Measurements from ENCODE around the gene SLC8A1.

SLC8A1 gene

DNA sequence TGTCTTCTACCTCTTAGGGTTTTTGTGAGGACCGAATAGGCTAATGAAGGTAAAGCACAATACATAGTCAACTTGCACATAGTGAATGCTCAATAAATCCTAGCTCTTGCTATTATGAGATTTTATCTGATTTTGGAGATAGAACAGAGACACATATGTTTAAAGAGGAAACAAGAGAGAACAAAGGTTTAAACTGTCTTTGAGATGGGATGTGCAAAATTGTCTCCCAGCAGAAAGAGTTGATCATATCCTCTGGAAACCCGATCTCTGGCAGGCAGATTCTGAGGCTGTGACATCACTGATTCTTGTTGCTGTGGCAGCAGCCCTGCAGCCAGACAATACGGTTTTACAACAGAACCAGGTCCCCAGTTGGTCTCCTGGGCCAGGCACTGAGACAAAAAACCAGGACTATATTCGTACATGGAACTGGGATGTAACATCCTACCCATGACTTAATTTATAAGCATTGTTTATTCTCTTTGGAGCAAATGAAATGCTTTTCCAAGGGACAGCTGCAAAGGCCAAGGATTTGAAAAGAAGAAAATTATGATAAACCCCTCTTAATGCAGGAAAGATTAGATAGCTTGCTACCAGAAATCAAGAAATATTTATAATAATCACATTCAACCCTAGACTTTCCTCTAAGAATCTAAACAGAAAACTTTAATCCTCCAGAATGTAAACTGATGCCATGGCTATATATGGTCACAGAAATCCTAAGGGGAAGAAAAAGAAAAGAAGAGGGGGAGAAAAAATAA, 80.2 kb downstream of the SLC8A1 start:
- DNase-seq (ENCODE audit: low read depth in 1 of 2, low spot score in 1 of 2): no peak

DNA sequence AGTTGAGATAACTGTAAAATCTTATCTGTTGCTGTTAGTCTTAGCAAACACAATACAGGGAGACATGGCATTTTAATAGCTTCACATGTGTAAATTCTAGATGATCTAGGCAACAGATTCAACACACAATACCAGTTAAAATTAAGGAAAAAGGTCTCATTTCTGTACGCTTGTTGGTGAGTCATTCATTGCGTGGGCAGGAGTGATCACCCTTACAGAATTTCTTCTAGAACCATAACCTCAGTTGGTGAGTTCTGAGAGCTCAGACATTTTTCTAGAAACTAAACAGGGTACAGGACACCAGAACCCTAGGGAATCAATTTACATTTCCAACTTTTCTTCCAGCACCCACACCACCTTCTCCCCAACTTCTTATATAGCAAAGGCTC, 81.9 kb downstream of the SLC8A1 start:
- no peak overlapping the region for H3K27ac ChIP-seq (replicated peaks)
- H3K4me3 ChIP-seq (replicated peaks; ENCODE audit: insufficient read depth, low read length): no peak overlapping the region
- TF ChIP-seq POLR2AphosphoS5 (IDR thresholded peaks at IDR 0.05; ENCODE audit: low read depth): no peak
- no peak for TF ChIP-seq SPI1 (IDR thresholded peaks at IDR 0.05; ENCODE audit: borderline replicate concordance, low read depth)
- TF ChIP-seq, protein P1, sequence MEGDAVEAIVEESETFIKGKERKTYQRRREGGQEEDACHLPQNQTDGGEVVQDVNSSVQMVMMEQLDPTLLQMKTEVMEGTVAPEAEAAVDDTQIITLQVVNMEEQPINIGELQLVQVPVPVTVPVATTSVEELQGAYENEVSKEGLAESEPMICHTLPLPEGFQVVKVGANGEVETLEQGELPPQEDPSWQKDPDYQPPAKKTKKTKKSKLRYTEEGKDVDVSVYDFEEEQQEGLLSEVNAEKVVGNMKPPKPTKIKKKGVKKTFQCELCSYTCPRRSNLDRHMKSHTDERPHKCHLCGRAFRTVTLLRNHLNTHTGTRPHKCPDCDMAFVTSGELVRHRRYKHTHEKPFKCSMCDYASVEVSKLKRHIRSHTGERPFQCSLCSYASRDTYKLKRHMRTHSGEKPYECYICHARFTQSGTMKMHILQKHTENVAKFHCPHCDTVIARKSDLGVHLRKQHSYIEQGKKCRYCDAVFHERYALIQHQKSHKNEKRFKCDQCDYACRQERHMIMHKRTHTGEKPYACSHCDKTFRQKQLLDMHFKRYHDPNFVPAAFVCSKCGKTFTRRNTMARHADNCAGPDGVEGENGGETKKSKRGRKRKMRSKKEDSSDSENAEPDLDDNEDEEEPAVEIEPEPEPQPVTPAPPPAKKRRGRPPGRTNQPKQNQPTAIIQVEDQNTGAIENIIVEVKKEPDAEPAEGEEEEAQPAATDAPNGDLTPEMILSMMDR (IDR thresholded peaks at IDR 0.05; ENCODE audit: insufficient read depth, low read length): no peak
- TF ChIP-seq, protein P2, sequence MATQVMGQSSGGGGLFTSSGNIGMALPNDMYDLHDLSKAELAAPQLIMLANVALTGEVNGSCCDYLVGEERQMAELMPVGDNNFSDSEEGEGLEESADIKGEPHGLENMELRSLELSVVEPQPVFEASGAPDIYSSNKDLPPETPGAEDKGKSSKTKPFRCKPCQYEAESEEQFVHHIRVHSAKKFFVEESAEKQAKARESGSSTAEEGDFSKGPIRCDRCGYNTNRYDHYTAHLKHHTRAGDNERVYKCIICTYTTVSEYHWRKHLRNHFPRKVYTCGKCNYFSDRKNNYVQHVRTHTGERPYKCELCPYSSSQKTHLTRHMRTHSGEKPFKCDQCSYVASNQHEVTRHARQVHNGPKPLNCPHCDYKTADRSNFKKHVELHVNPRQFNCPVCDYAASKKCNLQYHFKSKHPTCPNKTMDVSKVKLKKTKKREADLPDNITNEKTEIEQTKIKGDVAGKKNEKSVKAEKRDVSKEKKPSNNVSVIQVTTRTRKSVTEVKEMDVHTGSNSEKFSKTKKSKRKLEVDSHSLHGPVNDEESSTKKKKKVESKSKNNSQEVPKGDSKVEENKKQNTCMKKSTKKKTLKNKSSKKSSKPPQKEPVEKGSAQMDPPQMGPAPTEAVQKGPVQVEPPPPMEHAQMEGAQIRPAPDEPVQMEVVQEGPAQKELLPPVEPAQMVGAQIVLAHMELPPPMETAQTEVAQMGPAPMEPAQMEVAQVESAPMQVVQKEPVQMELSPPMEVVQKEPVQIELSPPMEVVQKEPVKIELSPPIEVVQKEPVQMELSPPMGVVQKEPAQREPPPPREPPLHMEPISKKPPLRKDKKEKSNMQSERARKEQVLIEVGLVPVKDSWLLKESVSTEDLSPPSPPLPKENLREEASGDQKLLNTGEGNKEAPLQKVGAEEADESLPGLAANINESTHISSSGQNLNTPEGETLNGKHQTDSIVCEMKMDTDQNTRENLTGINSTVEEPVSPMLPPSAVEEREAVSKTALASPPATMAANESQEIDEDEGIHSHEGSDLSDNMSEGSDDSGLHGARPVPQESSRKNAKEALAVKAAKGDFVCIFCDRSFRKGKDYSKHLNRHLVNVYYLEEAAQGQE (IDR thresholded peaks at IDR 0.05; ENCODE audit: insufficient replicate concordance, low read depth): no peak
- no peak for TF ChIP-seq GABPA (IDR thresholded peaks at IDR 0.05; ENCODE audit: low read depth)
- no peak for DNase-seq (ENCODE audit: low read depth in 1 of 2, low spot score in 1 of 2)
- H3K27me3 ChIP-seq (ENCODE audit: insufficient read depth, poor library complexity, severe bottlenecking): no peaks in the 10 kb centered on the region

More for the DNA sequence above, 80.2 kb downstream of the SLC8A1 start:
- no peak overlapping the region for H3K27ac ChIP-seq (replicated peaks)
- H3K4me3 ChIP-seq (replicated peaks; ENCODE audit: insufficient read depth, low read length): no peak overlapping the region
- no peaks in the 10 kb centered on the region for H3K27me3 ChIP-seq (ENCODE audit: insufficient read depth, poor library complexity, severe bottlenecking)
- no peak for TF ChIP-seq GABPA (IDR thresholded peaks at IDR 0.05; ENCODE audit: low read depth)
- TF ChIP-seq, protein P2 (IDR thresholded peaks at IDR 0.05; ENCODE audit: insufficient replicate concordance, low read depth): no peak
- no peak for TF ChIP-seq POLR2AphosphoS5 (IDR thresholded peaks at IDR 0.05; ENCODE audit: low read depth)
- TF ChIP-seq, protein P1 (IDR thresholded peaks at IDR 0.05; ENCODE audit: insufficient read depth, low read length): no peak
- TF ChIP-seq SPI1 (IDR thresholded peaks at IDR 0.05; ENCODE audit: borderline replicate concordance, low read depth): no peak

DNA sequence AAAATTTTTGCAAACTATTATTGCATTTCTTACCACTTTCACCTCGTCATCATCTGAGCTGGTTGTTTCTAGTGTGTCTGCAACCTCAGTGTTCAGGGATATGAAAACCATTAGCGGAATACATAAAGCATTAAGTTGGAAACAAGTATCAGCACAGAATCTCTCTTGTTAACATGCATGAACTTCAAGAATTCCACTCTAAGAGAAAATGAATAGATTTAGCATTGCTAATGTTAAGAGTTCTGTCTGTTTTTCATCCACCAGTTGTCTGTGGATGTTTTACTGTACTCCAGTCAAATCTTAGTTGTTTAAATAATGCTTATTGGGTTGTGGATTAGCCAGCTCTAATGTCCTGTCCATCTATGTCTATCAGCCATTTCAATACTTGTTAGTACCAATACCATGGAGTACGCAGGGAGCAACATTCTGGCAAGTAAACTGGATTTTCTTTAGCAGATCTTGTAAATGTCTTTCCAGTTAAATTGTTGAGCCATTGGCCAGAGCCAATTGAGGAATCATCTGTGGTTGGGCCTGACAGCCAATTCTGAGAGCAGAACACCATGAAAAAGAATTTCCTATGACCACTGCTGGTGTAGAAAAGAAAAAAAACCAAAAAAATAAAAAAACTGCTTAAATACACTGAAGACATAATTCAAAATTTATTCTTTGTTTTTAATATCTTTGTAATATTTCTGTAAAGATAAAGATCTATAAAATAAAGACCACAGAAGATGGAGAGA, 82.5 kb downstream of the SLC8A1 start:
- no peak for DNase-seq (ENCODE audit: low read depth in 1 of 2, low spot score in 1 of 2)
- no peaks in the 10 kb centered on the region for H3K27me3 ChIP-seq (ENCODE audit: insufficient read depth, poor library complexity, severe bottlenecking)
- no peak overlapping the region for H3K27ac ChIP-seq (replicated peaks)
- H3K4me3 ChIP-seq (replicated peaks; ENCODE audit: insufficient read depth, low read length): no peak overlapping the region
- TF ChIP-seq GABPA (IDR thresholded peaks at IDR 0.05; ENCODE audit: low read depth) (no peak), POLR2AphosphoS5 (IDR thresholded peaks at IDR 0.05; ENCODE audit: low read depth) (no peak)
- TF ChIP-seq, protein P1 (IDR thresholded peaks at IDR 0.05; ENCODE audit: insufficient read depth, low read length): no peak
- TF ChIP-seq, protein P2 (IDR thresholded peaks at IDR 0.05; ENCODE audit: insufficient replicate concordance, low read depth): no peak

All from HL-60 (cell line).